GM10266 (cell line): ENCODE measurements around the gene CD59.

Source experiments
- DNase-seq: peaks from one replicate; pipeline ENCODE4 v3.0.0; 2012; ENCODE audit errors: extremely low spot score
- CTCF ChIP-seq: IDR thresholded peaks from 2 replicates; pipeline ENCODE4 v1.5.1; 2012; ENCODE audit warnings: mild to moderate bottlenecking, low read depth; ENCODE audit not compliant: control insufficient read depth, insufficient read depth; ENCODE audit errors: missing control alignments

CD59 gene

GRCh38 chr11:33767624-33768023, 31.4 kb upstream of the CD59 start:
- TF ChIP-seq CTCF, result no peak
- DNase-seq, result no peak

- TF ChIP-seq CTCF, result no peak
- DNase-seq, result no peak
These were observed 29.9 kb upstream of the CD59 start for GRCh38 chr11:33766085-33766484.

- DNase-seq, result peak; percentile 43
- TF ChIP-seq CTCF, result no peak
These were observed 25.2 kb upstream of the CD59 start for GRCh38 chr11:33761471-33761870.

GRCh38 chr11:33753304-33753967, 17.2 kb upstream of the CD59 start:
- peak; percentile 59 for DNase-seq
- TF ChIP-seq CTCF, result no peak

GRCh38 chr11:33751878-33752277, 15.7 kb upstream of the CD59 start:
- DNase-seq, result no peak
- TF ChIP-seq CTCF, result no peak

GRCh38 chr11:33747979-33748378, 11.8 kb upstream of the CD59 start:
- no peak for TF ChIP-seq CTCF
- no peak for DNase-seq

GRCh38 chr11:33743291-33743690, 7.1 kb upstream of the CD59 start:
- no peak for DNase-seq
- TF ChIP-seq CTCF, result no peak
